Measurements from ENCODE around the gene APOD.
"Not testable (repeated sequence)": the region's sequence is repeated elsewhere in the genome, so short reads cannot be mapped to it uniquely, and the experiment has no call there.

DNA sequence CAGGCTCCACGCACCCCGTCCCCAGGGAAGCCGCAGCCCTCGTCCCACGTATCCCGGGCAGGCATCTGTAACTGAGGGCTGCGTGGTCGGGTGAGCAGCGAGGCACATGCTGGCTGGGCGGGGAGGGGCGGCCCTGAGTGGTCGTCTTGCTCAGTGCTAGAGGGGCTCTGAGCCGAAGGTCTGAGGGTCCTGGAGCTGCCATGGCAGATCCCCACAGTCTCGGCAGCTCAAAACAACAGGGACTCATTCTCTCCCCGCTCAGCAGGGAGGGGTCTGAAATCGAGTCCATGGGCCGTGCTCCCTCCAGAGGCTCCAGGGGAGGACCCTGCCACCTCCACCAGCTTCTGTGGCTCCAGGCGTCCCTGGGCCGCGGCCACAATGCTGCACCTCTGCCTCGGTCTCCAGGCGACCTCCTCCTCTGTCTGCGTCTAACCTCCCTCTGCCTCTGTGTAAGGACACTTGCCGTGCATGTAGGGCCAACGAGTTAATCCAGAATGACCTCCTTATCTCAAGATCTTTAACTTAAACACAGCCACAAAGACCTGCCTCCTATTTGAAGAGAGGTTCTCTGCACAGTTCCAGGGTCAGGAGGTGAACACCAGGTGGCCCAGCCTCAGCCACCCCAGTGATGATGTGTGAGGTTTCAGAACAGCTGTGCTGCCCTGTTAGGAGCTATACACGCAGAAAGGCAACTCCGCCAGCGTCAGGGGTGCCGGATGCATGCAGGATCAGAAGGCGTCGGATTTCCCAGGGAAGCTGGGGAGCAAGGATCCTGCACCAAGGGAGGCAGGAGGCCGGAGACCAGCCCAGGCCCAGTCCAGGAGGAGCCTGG, 46.6 kb upstream of the APOD start:
- not testable (repeated sequence) for TF ChIP-seq BHLHE40 (IDR thresholded peaks at IDR 0.05; ENCODE audit: borderline replicate concordance); SP1 (IDR thresholded peaks at IDR 0.05); SUZ12 (IDR thresholded peaks at IDR 0.05); FOXK2 (IDR thresholded peaks at IDR 0.05)

All from HEK293T (cell line).